Nephron (organoid): ENCODE results near the gene TEKTIP1.
"Not testable (repeated sequence)": the region's sequence is repeated elsewhere in the genome, so short reads cannot be mapped to it uniquely, and the experiment has no call there.

Experiments used
- H3K27ac Mint-ChIP-seq, 3 experiments: 2 replicates each; pipeline ENCODE4 v1.8.0; 2020; ENCODE audit warnings: mixed read lengths in 3 of 3, mild to moderate bottlenecking in 2 of 3, moderate library complexity in 1 of 3
- H3K27me3 Mint-ChIP-seq: 2 replicates; pipeline ENCODE4 v1.8.0; 2021; ENCODE audit warnings: low read depth, mild to moderate bottlenecking, moderate library complexity, mixed read lengths
- H3K36me3 Mint-ChIP-seq: 2 replicates; pipeline ENCODE4 v1.8.0; 2020; ENCODE audit warnings: low read depth, mixed read lengths
- H3K4me1 Mint-ChIP-seq: 2 replicates; pipeline ENCODE4 v1.8.0; 2020; ENCODE audit warnings: mixed read lengths
- H3K4me3 Mint-ChIP-seq, 3 experiments: 2 replicates each; pipeline ENCODE4 v1.8.0; 2020; ENCODE audit warnings: mild to moderate bottlenecking in 3 of 3, mixed read lengths in 3 of 3, moderate library complexity in 2 of 3
- H3K9me3 Mint-ChIP-seq: 2 replicates; pipeline ENCODE4 v1.8.0; 2020; ENCODE audit warnings: mixed read lengths
- CTCF ChIP-seq, 3 experiments: fragments of 200-600 bp; sonication (generic); IDR thresholded peaks; one replicate each; pipeline ENCODE4 v1.5.0; 2021; ENCODE audit warnings: antibody characterized with exemption in 3 of 3; ENCODE audit not compliant: unreplicated experiment in 3 of 3

The TEKTIP1 gene

GRCh38 chr19:3578390-3578789, 39.4 kb downstream of the TEKTIP1 start:
- no peak for TF ChIP-seq CTCF (IDR thresholded peaks at IDR 0.05; ENCODE audit: unreplicated experiment in 3 of 3)
- H3K27ac Mint-ChIP-seq: no peak overlapping the region
- H3K4me1 Mint-ChIP-seq: peaks cover 15% of the 10 kb centered on the region
- H3K36me3 Mint-ChIP-seq: peaks cover 13% of the 10 kb centered on the region
- H3K27me3 Mint-ChIP-seq: peaks cover 43% of the 10 kb centered on the region
- peak overlapping the region in 1 of 3 experiments; percentile 33 for H3K4me3 Mint-ChIP-seq
- H3K9me3 Mint-ChIP-seq: no peaks in the 10 kb centered on the region

GRCh38 chr19:3580156-3580934, 41.4 kb downstream of the TEKTIP1 start:
- Mint-ChIP-seq H3K4me1 (peaks cover 10% of the 10 kb centered on the region), H3K9me3 (no peaks in the 10 kb centered on the region), H3K36me3 (peaks cover 3% of the 10 kb centered on the region), H3K4me3 (peak overlapping the region in 2 of 3 experiments; percentile 4 to 45), H3K27ac (peak overlapping the region in 1 of 3 experiments; percentile 50), H3K27me3 (peaks cover 48% of the 10 kb centered on the region)
- no peak for TF ChIP-seq CTCF (IDR thresholded peaks at IDR 0.05; ENCODE audit: unreplicated experiment in 3 of 3)

- H3K27ac Mint-ChIP-seq, H3K4me1 Mint-ChIP-seq, H3K9me3 Mint-ChIP-seq, H3K36me3 Mint-ChIP-seq, H3K4me3 Mint-ChIP-seq: not testable (repeated sequence)
- peaks cover 57% of the 10 kb centered on the region for H3K27me3 Mint-ChIP-seq
Measured at GRCh38 chr19:3581792-3582191, 42.8 kb downstream of the TEKTIP1 start.

GRCh38 chr19:3584036-3584802, 45.2 kb downstream of the TEKTIP1 start:
- peaks cover 77% of the 10 kb centered on the region for H3K27me3 Mint-ChIP-seq
- H3K4me3 Mint-ChIP-seq, H3K4me1 Mint-ChIP-seq, H3K36me3 Mint-ChIP-seq, H3K9me3 Mint-ChIP-seq, H3K27ac Mint-ChIP-seq: not testable (repeated sequence)

- Mint-ChIP-seq H3K27me3 (peaks cover 66% of the 10 kb centered on the region), H3K4me3 (no peak within 1 kb of the TSS), H3K27ac (no peak within 1 kb of the TSS), H3K9me3 (peaks cover 4% of the 10 kb centered on the region), H3K36me3 (no peaks in the 10 kb centered on the region), H3K4me1 (peaks cover 2% of the 10 kb centered on the region)
- TF ChIP-seq CTCF (IDR thresholded peaks at IDR 0.05; ENCODE audit: unreplicated experiment in 3 of 3): no peak
Measured at GRCh38 chr19:3585301-3586126, 46.5 kb downstream of the TEKTIP1 start, which contains the start of gene GIPC3. TSS of gene GIPC3 (plus strand) at chr19:3585478. CDS start at chr19:3585598, 120 bp downstream.

GRCh38 chr19:3586127-3586626, 47.2 kb downstream of the TEKTIP1 start:
- no peak overlapping the region for H3K4me3 Mint-ChIP-seq
- peaks cover 4% of the 10 kb centered on the region for H3K9me3 Mint-ChIP-seq
- H3K27ac Mint-ChIP-seq: no peak overlapping the region
- peaks cover 63% of the 10 kb centered on the region for H3K27me3 Mint-ChIP-seq
- peak; percentile 31 to 50 (median 34) for TF ChIP-seq CTCF (IDR thresholded peaks at IDR 0.05; ENCODE audit: unreplicated experiment in 3 of 3)
- no peaks in the 10 kb centered on the region for H3K36me3 Mint-ChIP-seq
- H3K4me1 Mint-ChIP-seq: no peaks in the 10 kb centered on the region
